Activated T-helper 17 cell treated with anti-CD3 and anti-CD28 coated beads, Interleukin-2, amount 50 U/mL, for 72 hours (primary cell): ENCODE data around the gene SERPING1. TPM values are rescaled to one million over a fixed set of nuclear protein-coding genes. Genes with fewer than 3 reads are reported as not detected.

Experiments used
- ATAC-seq: fragments of 150-1000 bp; cut with Tn5 transposase; replicated peaks from 2 replicates; pipeline ENCODE4 v1.10.0; 2021; ENCODE audit warnings: mild to moderate bottlenecking, moderate library complexity
- H3K27ac Mint-ChIP-seq: one replicate; pipeline ENCODE4 v1.8.0; 2022; ENCODE audit warnings: mixed read lengths
- H3K27me3 Mint-ChIP-seq: one replicate; pipeline ENCODE4 v1.8.0; 2022; ENCODE audit warnings: mixed read lengths
- H3K36me3 Mint-ChIP-seq: one replicate; pipeline ENCODE4 v1.8.0; 2022; ENCODE audit warnings: low read depth, mild to moderate bottlenecking, mixed read lengths
- H3K4me1 Mint-ChIP-seq: one replicate; pipeline ENCODE4 v1.8.0; 2022; ENCODE audit warnings: mixed read lengths
- H3K4me3 Mint-ChIP-seq: one replicate; pipeline ENCODE4 v1.8.0; 2022; ENCODE audit warnings: mild to moderate bottlenecking, mixed read lengths
- H3K9me3 Mint-ChIP-seq: one replicate; pipeline ENCODE4 v1.8.0; 2022; ENCODE audit warnings: mixed read lengths
- total RNA-seq, 2 donors: library from RNA; stranded (reverse); gene quantifications; one replicate each; pipeline ENCODE4 v1.2.3, GENCODE V29; 2022

Gene SERPING1
- total RNA-seq, 2 donors from 2014 or later: not detected

GRCh38 chr11:57638811-57639320 is 41.4 kb downstream of the SERPING1 start:
- H3K36me3 Mint-ChIP-seq: no peaks in the 10 kb centered on the region
- peak; percentile 51 for ATAC-seq

GRCh38 chr11:57639321-57640067 is 42.0 kb downstream of the SERPING1 start:
- Mint-ChIP-seq H3K4me3 (peak overlapping the region; percentile 79), H3K4me1 (peaks cover 6% of the 10 kb centered on the region), H3K27ac (peak overlapping the region; percentile 78), H3K27me3 (peaks cover 16% of the 10 kb centered on the region), H3K36me3 (no peaks in the 10 kb centered on the region), H3K9me3 (no peaks in the 10 kb centered on the region)
- peak; percentile 6 for ATAC-seq

More at GRCh38 chr11:57638811-57639320, 41.4 kb downstream of the SERPING1 start:
- Mint-ChIP-seq H3K4me3 (peak overlapping the region; percentile 79), H3K9me3 (no peaks in the 10 kb centered on the region), H3K4me1 (peaks cover 6% of the 10 kb centered on the region), H3K27ac (peak overlapping the region; percentile 78), H3K27me3 (peaks cover 22% of the 10 kb centered on the region)

GRCh38 chr11:57640068-57640800 is 42.7 kb downstream of the SERPING1 start:
- Mint-ChIP-seq H3K36me3 (no peaks in the 10 kb centered on the region), H3K27ac (no peak overlapping the region), H3K27me3 (peaks cover 14% of the 10 kb centered on the region), H3K4me1 (peaks cover 6% of the 10 kb centered on the region), H3K9me3 (no peaks in the 10 kb centered on the region), H3K4me3 (no peak overlapping the region)
- ATAC-seq: no peak

- no peak overlapping the region for H3K27ac Mint-ChIP-seq
- H3K27me3 Mint-ChIP-seq: peaks cover 23% of the 10 kb centered on the region
- peaks cover 6% of the 10 kb centered on the region for H3K4me1 Mint-ChIP-seq
- H3K36me3 Mint-ChIP-seq: no peaks in the 10 kb centered on the region
- no peak for ATAC-seq
- H3K9me3 Mint-ChIP-seq: no peaks in the 10 kb centered on the region
- H3K4me3 Mint-ChIP-seq: no peak overlapping the region
Measured at GRCh38 chr11:57641011-57641807, 43.7 kb downstream of the SERPING1 start.

- no peak for ATAC-seq
- no peak overlapping the region for H3K27ac Mint-ChIP-seq
- no peaks in the 10 kb centered on the region for H3K9me3 Mint-ChIP-seq
- H3K4me1 Mint-ChIP-seq: peaks cover 10% of the 10 kb centered on the region
- no peak overlapping the region for H3K4me3 Mint-ChIP-seq
- no peaks in the 10 kb centered on the region for H3K36me3 Mint-ChIP-seq
- peaks cover 36% of the 10 kb centered on the region for H3K27me3 Mint-ChIP-seq
Measured at GRCh38 chr11:57643802-57644201, 46.3 kb downstream of the SERPING1 start.

- H3K4me3 Mint-ChIP-seq: no peak overlapping the region
- no peak overlapping the region for H3K27ac Mint-ChIP-seq
- H3K4me1 Mint-ChIP-seq: peaks cover 9% of the 10 kb centered on the region
- H3K9me3 Mint-ChIP-seq: no peaks in the 10 kb centered on the region
- H3K36me3 Mint-ChIP-seq: no peaks in the 10 kb centered on the region
- peaks cover 34% of the 10 kb centered on the region for H3K27me3 Mint-ChIP-seq
- ATAC-seq: peak; percentile 87
Measured at GRCh38 chr11:57644748-57645688, 47.5 kb downstream of the SERPING1 start.

- Mint-ChIP-seq H3K4me3 (no peak overlapping the region), H3K9me3 (no peaks in the 10 kb centered on the region), H3K4me1 (peaks cover 11% of the 10 kb centered on the region), H3K27me3 (peaks cover 34% of the 10 kb centered on the region), H3K36me3 (no peaks in the 10 kb centered on the region), H3K27ac (no peak overlapping the region)
- ATAC-seq: no peak
Measured at GRCh38 chr11:57645689-57646085, 48.2 kb downstream of the SERPING1 start.

- Mint-ChIP-seq H3K9me3 (no peaks in the 10 kb centered on the region), H3K4me1 (peaks cover 11% of the 10 kb centered on the region), H3K27me3 (peaks cover 34% of the 10 kb centered on the region), H3K27ac (no peak overlapping the region), H3K4me3 (no peak overlapping the region), H3K36me3 (no peaks in the 10 kb centered on the region)
- no peak for ATAC-seq
Measured at GRCh38 chr11:57646194-57646798, 48.8 kb downstream of the SERPING1 start.

- Mint-ChIP-seq H3K4me1 (peaks cover 11% of the 10 kb centered on the region), H3K27me3 (peaks cover 34% of the 10 kb centered on the region), H3K36me3 (no peaks in the 10 kb centered on the region), H3K4me3 (no peak overlapping the region), H3K9me3 (no peaks in the 10 kb centered on the region), H3K27ac (no peak overlapping the region)
- no peak for ATAC-seq
Measured at GRCh38 chr11:57646799-57647303, 49.4 kb downstream of the SERPING1 start.

GRCh38 chr11:57647372-57647771 is 49.9 kb downstream of the SERPING1 start:
- Mint-ChIP-seq H3K4me3 (peak overlapping the region; percentile 64), H3K36me3 (no peaks in the 10 kb centered on the region), H3K4me1 (peaks cover 11% of the 10 kb centered on the region), H3K27ac (no peak overlapping the region), H3K27me3 (peaks cover 34% of the 10 kb centered on the region), H3K9me3 (no peaks in the 10 kb centered on the region)
- no peak for ATAC-seq

GRCh38 chr11:57647960-57648800 is 50.7 kb downstream of the SERPING1 start:
- no peak overlapping the region for H3K27ac Mint-ChIP-seq
- no peaks in the 10 kb centered on the region for H3K9me3 Mint-ChIP-seq
- ATAC-seq: no peak
- H3K36me3 Mint-ChIP-seq: no peaks in the 10 kb centered on the region
- H3K27me3 Mint-ChIP-seq: peaks cover 34% of the 10 kb centered on the region
- H3K4me1 Mint-ChIP-seq: peaks cover 11% of the 10 kb centered on the region
- H3K4me3 Mint-ChIP-seq: peak overlapping the region; percentile 64
